Type B pancreatic cell (in vitro differentiated cells): ENCODE results near the gene CYSTM1. TPM values are rescaled to one million over a fixed set of nuclear protein-coding genes. Genes with fewer than 3 reads are reported as not detected.

ENCODE experiments used
- DNase-seq: peaks from one replicate; pipeline ENCODE4 v3.0.0; 2021; ENCODE audit warnings: mixed read lengths; ENCODE audit not compliant: unreplicated experiment; ENCODE audit errors: extremely low spot score
- H3K27ac Mint-ChIP-seq: 2 replicates; pipeline ENCODE4 v1.8.0; 2021; ENCODE audit warnings: mild to moderate bottlenecking, mixed read lengths
- H3K27me3 Mint-ChIP-seq: 2 replicates; pipeline ENCODE4 v1.8.0; 2021; ENCODE audit warnings: mixed read lengths
- H3K36me3 Mint-ChIP-seq: 2 replicates; pipeline ENCODE4 v1.8.0; 2021; ENCODE audit warnings: mixed read lengths
- H3K4me1 Mint-ChIP-seq: one replicate; pipeline ENCODE4 v1.8.0; 2021; ENCODE audit warnings: mixed read lengths; ENCODE audit not compliant: unreplicated experiment
- H3K4me3 Mint-ChIP-seq: 2 replicates; pipeline ENCODE4 v1.8.0; 2021; ENCODE audit warnings: mild to moderate bottlenecking, mixed read lengths
- H3K9me3 Mint-ChIP-seq: 2 replicates; pipeline ENCODE4 v1.8.0; 2021; ENCODE audit warnings: mixed read lengths
- CTCF ChIP-seq: fragments of 200-600 bp; sonication (generic); conservative IDR thresholded peaks from 2 replicates; pipeline ENCODE4 v1.5.0; 2021; ENCODE audit warnings: antibody characterized with exemption, mild to moderate bottlenecking
- total RNA-seq: library from RNA; stranded (reverse); gene quantifications from 2 replicates; pipeline ENCODE4 v1.2.1, GENCODE V29; 2021; ENCODE audit warnings: low replicate concordance

CYSTM1 gene
- total RNA-seq, 1 donor from 2014 or later = 73.5 TPM

GRCh38 chr5:140165923-140166270 lies 9.1 kb upstream of the CYSTM1 start:
- no peak overlapping the region for H3K4me3 Mint-ChIP-seq
- DNase-seq = no peak
- no peak overlapping the region for H3K27ac Mint-ChIP-seq
- no peaks in the 10 kb centered on the region for H3K36me3 Mint-ChIP-seq
- H3K27me3 Mint-ChIP-seq = peaks cover 5% of the 10 kb centered on the region
- H3K9me3 Mint-ChIP-seq = no peaks in the 10 kb centered on the region
- TF ChIP-seq CTCF = no peak
- H3K4me1 Mint-ChIP-seq = peaks cover 15% of the 10 kb centered on the region

GRCh38 chr5:140166911-140167310 lies 8.1 kb upstream of the CYSTM1 start:
- no peak overlapping the region for H3K27ac Mint-ChIP-seq
- H3K9me3 Mint-ChIP-seq = no peaks in the 10 kb centered on the region
- H3K27me3 Mint-ChIP-seq = peaks cover 5% of the 10 kb centered on the region
- H3K4me1 Mint-ChIP-seq = peaks cover 15% of the 10 kb centered on the region
- no peaks in the 10 kb centered on the region for H3K36me3 Mint-ChIP-seq
- no peak for DNase-seq
- no peak for TF ChIP-seq CTCF
- no peak overlapping the region for H3K4me3 Mint-ChIP-seq

GRCh38 chr5:140168371-140168770 lies 6.6 kb upstream of the CYSTM1 start:
- H3K4me1 Mint-ChIP-seq = peaks cover 15% of the 10 kb centered on the region

GRCh38 chr5:140169410-140169809 lies 5.6 kb upstream of the CYSTM1 start:
- Mint-ChIP-seq H3K27me3 (peaks cover 13% of the 10 kb centered on the region), H3K4me1 (peaks cover 15% of the 10 kb centered on the region), H3K27ac (no peak overlapping the region), H3K4me3 (no peak overlapping the region), H3K9me3 (no peaks in the 10 kb centered on the region), H3K36me3 (no peaks in the 10 kb centered on the region)
- TF ChIP-seq CTCF = no peak
- no peak for DNase-seq

More at GRCh38 chr5:140168371-140168770, 6.6 kb upstream of the CYSTM1 start:
- Mint-ChIP-seq H3K4me3 (no peak overlapping the region), H3K9me3 (no peaks in the 10 kb centered on the region), H3K27me3 (peaks cover 8% of the 10 kb centered on the region), H3K36me3 (no peaks in the 10 kb centered on the region), H3K27ac (no peak overlapping the region)
- peak; percentile 15 for DNase-seq
- TF ChIP-seq CTCF = no peak

GRCh38 chr5:140172483-140172882 lies 2.5 kb upstream of the CYSTM1 start:
- H3K27ac Mint-ChIP-seq = no peak overlapping the region
- H3K9me3 Mint-ChIP-seq = no peaks in the 10 kb centered on the region
- no peak for TF ChIP-seq CTCF
- DNase-seq = no peak
- peaks cover 11% of the 10 kb centered on the region for H3K4me1 Mint-ChIP-seq
- no peaks in the 10 kb centered on the region for H3K36me3 Mint-ChIP-seq
- H3K27me3 Mint-ChIP-seq = peaks cover 13% of the 10 kb centered on the region
- no peak overlapping the region for H3K4me3 Mint-ChIP-seq

GRCh38 chr5:140174014-140174413 lies 974 bp upstream of the CYSTM1 start:
- H3K9me3 Mint-ChIP-seq = no peaks in the 10 kb centered on the region
- peak overlapping the region; percentile 92 for H3K4me3 Mint-ChIP-seq

More at GRCh38 chr5:140174014-140174413, 974 bp upstream of the CYSTM1 start:
- no peak for DNase-seq
- Mint-ChIP-seq H3K4me1 (peaks cover 5% of the 10 kb centered on the region), H3K27ac (peak overlapping the region; percentile 97), H3K27me3 (peaks cover 13% of the 10 kb centered on the region), H3K36me3 (no peaks in the 10 kb centered on the region)
- no peak for TF ChIP-seq CTCF
